Right lung (tissue), 10 donors: ENCODE results near the gene TAF11L9. TPM values are rescaled to one million over a fixed set of nuclear protein-coding genes. Genes with fewer than 3 reads are reported as not detected.
"Not testable (repeated sequence)": the region's sequence is repeated elsewhere in the genome, so short reads cannot be mapped to it uniquely, and the experiment has no call there.

ENCODE experiments used
- DNase-seq, 2 donors: peaks; one replicate each; pipeline ENCODE4 v3.0.0-alpha.2; 2013
- long read RNA-seq, 8 donors: transcript quantifications; one replicate each; lab custom pipeline, GENCODE V29; 2026
- polyA plus RNA-seq, 5 donors: library from polyadenylated mRNA; unstranded; fragments of 120-200 nt; gene quantifications; one replicate each; pipeline versions ENCODE4 v1.2.1 to v1.2.3, GENCODE V29; 2013; ENCODE audit warnings: inconsistent platforms in 1 of 5, low replicate concordance in 1 of 5; ENCODE audit not compliant: insufficient read length in 5 of 5, insufficient read depth in 1 of 5

The TAF11L9 gene
- not detected for polyA plus RNA-seq
- long read RNA-seq, donor 1: 0 reads
- long read RNA-seq, donor 2: 0 reads
- long read RNA-seq, donor 3: 0 reads
- long read RNA-seq, donor 4: 0 reads
- long read RNA-seq, donor 5: 0 reads
- long read RNA-seq, donor 6: 0 reads
- long read RNA-seq, donor 7: 0 reads
- long read RNA-seq, donor 8: 0 reads

GRCh38 chr5:17594255-17594654 is at the start of gene TAF11L9:
TSS of gene TAF11L9 (minus strand) at chr5:17594394.
- not testable (repeated sequence) for DNase-seq

- DNase-seq: no peak
Observed at GRCh38 chr5:17634160-17634559, 40.0 kb upstream of the TAF11L9 start, which contains the start of gene TAF11L14. TSS of gene TAF11L14 (plus strand) at chr5:17634460.

DNA sequence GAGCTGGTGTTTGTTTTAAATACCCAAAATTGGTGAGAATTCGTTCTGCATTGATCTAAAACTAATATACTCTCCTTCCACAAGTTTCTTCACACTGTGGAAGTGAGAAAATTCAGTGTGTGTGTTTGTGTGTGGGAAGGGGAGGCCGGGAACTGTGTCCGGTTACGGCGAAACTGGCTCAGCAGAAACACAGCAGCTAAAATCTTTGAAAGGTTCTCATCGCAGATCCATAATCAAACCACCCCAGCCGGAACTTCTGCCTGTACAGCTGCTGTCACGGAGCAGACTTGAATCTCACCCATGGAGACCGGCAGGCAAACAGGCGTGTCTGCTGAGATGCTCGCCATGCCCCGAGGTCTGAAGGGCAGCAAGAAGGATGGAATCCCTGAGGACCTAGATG is 37.6 kb upstream of the TAF11L9 start, which contains the start of gene TAF11L13:
TSS of gene TAF11L13 (plus strand) at position 301 of the 400 bp plus-strand sequence.
- not testable (repeated sequence) for DNase-seq

- DNase-seq: no peak
Observed at GRCh38 chr5:17625686-17626085, 31.5 kb upstream of the TAF11L9 start.

GRCh38 chr5:17620627-17621026 is 26.4 kb upstream of the TAF11L9 start:
- no peak for DNase-seq

- no peak for DNase-seq
Observed at GRCh38 chr5:17619354-17619753, 25.2 kb upstream of the TAF11L9 start.

GRCh38 chr5:17614872-17615605 is 20.8 kb upstream of the TAF11L9 start:
- DNase-seq: no peak

DNA sequence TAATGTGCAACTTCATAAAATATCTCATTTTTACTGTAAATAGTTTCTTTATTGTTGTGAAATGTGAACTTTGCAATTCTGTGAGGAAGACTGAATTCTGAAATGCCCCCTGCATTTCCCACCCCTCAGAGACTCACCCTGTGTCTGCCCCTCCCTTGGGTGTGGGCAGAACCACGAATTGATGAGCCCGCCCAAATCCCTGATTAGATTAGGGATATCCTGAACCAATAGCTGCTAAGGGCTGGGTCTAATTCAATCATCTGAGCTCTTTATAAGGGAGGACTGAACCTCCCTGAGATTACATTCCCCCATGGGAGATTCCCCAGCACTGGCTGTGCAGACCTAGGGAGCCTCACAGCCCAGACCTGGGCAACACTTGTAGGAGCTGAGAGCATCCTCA is 15.9 kb upstream of the TAF11L9 start, which contains the start of gene TAF11L12:
TSS of gene TAF11L12 (plus strand) at position 301 of the 400 bp plus-strand sequence.
- DNase-seq: not testable (repeated sequence)

GRCh38 chr5:17607461-17607860 is 13.3 kb upstream of the TAF11L9 start:
- DNase-seq: not testable (repeated sequence)

DNA sequence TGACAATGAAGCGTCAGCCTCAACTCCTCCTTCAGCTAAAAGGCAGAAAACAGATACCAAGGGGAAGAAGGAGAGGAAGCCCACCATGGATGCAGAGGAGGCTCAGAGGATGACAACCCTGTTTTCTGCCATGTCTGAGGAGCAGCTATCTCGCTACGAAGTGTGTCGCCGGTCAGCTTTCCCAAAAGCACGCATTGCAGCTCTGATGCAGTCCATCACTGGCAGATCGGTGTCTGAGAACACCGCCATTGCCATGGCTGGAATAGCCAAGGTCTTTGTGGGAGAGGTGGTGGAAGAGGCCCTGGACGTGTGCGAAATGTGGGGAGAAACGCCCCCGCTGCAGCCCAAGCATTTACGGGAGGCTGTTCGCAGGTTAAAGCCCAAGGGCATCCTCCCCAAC is 10.8 kb upstream of the TAF11L9 start:
- no peak for DNase-seq

DNA sequence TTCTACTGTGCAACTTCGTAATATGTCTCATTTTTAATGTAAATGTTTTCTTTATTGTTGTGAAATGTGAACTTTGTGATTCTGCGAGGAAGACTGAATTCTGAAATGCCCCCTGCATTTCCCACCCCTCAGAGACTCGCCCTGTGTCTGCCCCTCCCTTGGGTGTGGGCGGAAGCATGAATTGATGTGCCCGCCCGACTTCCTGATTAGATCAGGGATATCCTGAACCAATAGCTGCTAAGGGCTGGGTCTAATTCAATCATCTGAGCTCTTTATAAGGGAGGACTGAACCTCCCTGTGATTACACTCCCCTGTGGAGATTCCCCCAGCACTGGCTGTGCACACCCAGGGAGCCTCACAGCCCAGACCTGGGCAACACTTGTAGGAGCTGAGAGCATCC is 9.7 kb upstream of the TAF11L9 start, which contains the start of gene TAF11L11:
TSS of gene TAF11L11 (plus strand) at position 304 of the 400 bp plus-strand sequence.
- not testable (repeated sequence) for DNase-seq

- not testable (repeated sequence) for DNase-seq
Observed at GRCh38 chr5:17597728-17598127, 3.5 kb upstream of the TAF11L9 start, which contains the start of gene TAF11L10. TSS of gene TAF11L10 (minus strand) at chr5:17597828.

DNA sequence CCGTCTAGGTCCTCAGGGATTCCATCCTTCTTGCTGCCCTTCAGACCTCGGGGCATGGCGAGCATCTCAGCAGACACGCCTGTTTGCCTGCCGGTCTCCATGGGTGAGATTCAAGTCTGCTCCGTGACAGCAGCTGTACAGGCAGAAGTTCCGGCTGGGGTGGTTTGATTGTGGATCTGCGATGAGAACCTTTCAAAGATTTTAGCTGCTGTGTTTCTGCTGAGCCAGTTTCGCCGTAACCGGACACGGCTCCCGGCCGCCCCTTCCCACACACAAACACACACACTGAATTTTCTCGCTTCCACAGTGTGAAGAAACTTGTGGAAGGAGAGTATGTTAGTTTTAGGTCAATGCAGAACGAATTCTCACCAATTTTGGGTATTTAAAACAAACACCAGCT is 3.3 kb downstream of the TAF11L9 start, which contains the start of gene TAF11L8:
TSS of gene TAF11L8 (minus strand) at position 101 of the 400 bp plus-strand sequence.
- DNase-seq: not testable (repeated sequence)

GRCh38 chr5:17585658-17586057 is 8.5 kb downstream of the TAF11L9 start, which contains the start of gene TAF11L7:
TSS of gene TAF11L7 (minus strand) at chr5:17585758.
- not testable (repeated sequence) for DNase-seq

Other genes with a start within 250 kb of the TAF11L9 start
- not detected for gene TAF11L2, start 96.2 kb downstream of the TAF11L9 start, polyA plus RNA-seq
- not detected for gene TAF11L3, start 76.0 kb downstream of the TAF11L9 start, polyA plus RNA-seq
- gene TAF11L4, start 72.6 kb downstream of the TAF11L9 start, polyA plus RNA-seq: not detected
- not detected for gene TAF11L5, start 69.2 kb downstream of the TAF11L9 start, polyA plus RNA-seq
- gene TAF11L6, start 65.7 kb downstream of the TAF11L9 start, polyA plus RNA-seq: not detected
- gene TAF11L7, start 8.6 kb downstream of the TAF11L9 start, polyA plus RNA-seq: not detected
- gene TAF11L8, start 3.4 kb downstream of the TAF11L9 start, polyA plus RNA-seq: not detected
- not detected for gene TAF11L10, start 3.4 kb upstream of the TAF11L9 start, polyA plus RNA-seq
- not detected for gene TAF11L11, start 9.8 kb upstream of the TAF11L9 start, polyA plus RNA-seq
- gene TAF11L12, start 16.0 kb upstream of the TAF11L9 start, polyA plus RNA-seq: not detected
- not detected for gene TAF11L13, start 37.7 kb upstream of the TAF11L9 start, polyA plus RNA-seq
- not detected for gene TAF11L14, start 40.1 kb upstream of the TAF11L9 start, polyA plus RNA-seq